ENCODE results near the gene CGB2.

DNA sequence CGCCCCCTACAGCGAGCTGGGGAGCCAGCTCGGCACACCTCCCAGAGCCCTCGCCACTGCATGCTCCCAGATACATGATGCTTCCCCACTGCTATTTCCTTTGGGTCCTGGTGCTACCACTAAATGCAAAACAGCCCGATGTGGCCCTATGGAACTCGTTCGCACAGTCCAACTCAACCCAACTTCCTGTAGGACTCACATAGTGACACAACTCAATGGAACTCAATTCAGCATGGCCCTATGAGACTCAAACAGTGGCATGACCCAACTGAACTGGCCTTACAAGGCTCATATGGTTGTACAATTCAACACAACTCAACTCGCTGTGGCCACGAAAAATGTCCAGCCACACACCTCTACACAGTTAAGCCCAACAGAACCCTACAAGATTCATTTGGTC is 37.3 kb downstream of the CGB2 start:
- TF ChIP-seq EZH2 (IDR thresholded peaks at IDR 0.05; ENCODE audit: borderline replicate concordance, insufficient read depth, low read length, poor library complexity, severe bottlenecking): no peak
- TF ChIP-seq EP300 (conservative IDR thresholded peaks at IDR 0.05; ENCODE audit: poor library complexity, severe bottlenecking): no peak
- TF ChIP-seq, protein P1, sequence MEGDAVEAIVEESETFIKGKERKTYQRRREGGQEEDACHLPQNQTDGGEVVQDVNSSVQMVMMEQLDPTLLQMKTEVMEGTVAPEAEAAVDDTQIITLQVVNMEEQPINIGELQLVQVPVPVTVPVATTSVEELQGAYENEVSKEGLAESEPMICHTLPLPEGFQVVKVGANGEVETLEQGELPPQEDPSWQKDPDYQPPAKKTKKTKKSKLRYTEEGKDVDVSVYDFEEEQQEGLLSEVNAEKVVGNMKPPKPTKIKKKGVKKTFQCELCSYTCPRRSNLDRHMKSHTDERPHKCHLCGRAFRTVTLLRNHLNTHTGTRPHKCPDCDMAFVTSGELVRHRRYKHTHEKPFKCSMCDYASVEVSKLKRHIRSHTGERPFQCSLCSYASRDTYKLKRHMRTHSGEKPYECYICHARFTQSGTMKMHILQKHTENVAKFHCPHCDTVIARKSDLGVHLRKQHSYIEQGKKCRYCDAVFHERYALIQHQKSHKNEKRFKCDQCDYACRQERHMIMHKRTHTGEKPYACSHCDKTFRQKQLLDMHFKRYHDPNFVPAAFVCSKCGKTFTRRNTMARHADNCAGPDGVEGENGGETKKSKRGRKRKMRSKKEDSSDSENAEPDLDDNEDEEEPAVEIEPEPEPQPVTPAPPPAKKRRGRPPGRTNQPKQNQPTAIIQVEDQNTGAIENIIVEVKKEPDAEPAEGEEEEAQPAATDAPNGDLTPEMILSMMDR (IDR thresholded peaks at IDR 0.05; ENCODE audit: poor library complexity, severe bottlenecking): no peak
- TF ChIP-seq TAF1 (IDR thresholded peaks at IDR 0.05; ENCODE audit: low read depth): no peak
- no peak for TF ChIP-seq RAD21 (conservative IDR thresholded peaks at IDR 0.05)
- no peak for TF ChIP-seq MXI1 (conservative IDR thresholded peaks at IDR 0.05; ENCODE audit: poor library complexity, severe bottlenecking)
- no peak for TF ChIP-seq POLR2AphosphoS5 (IDR thresholded peaks at IDR 0.05)
- no peak for TF ChIP-seq SMC3 (conservative IDR thresholded peaks at IDR 0.05; ENCODE audit: poor library complexity)
- TF ChIP-seq, protein P2, sequence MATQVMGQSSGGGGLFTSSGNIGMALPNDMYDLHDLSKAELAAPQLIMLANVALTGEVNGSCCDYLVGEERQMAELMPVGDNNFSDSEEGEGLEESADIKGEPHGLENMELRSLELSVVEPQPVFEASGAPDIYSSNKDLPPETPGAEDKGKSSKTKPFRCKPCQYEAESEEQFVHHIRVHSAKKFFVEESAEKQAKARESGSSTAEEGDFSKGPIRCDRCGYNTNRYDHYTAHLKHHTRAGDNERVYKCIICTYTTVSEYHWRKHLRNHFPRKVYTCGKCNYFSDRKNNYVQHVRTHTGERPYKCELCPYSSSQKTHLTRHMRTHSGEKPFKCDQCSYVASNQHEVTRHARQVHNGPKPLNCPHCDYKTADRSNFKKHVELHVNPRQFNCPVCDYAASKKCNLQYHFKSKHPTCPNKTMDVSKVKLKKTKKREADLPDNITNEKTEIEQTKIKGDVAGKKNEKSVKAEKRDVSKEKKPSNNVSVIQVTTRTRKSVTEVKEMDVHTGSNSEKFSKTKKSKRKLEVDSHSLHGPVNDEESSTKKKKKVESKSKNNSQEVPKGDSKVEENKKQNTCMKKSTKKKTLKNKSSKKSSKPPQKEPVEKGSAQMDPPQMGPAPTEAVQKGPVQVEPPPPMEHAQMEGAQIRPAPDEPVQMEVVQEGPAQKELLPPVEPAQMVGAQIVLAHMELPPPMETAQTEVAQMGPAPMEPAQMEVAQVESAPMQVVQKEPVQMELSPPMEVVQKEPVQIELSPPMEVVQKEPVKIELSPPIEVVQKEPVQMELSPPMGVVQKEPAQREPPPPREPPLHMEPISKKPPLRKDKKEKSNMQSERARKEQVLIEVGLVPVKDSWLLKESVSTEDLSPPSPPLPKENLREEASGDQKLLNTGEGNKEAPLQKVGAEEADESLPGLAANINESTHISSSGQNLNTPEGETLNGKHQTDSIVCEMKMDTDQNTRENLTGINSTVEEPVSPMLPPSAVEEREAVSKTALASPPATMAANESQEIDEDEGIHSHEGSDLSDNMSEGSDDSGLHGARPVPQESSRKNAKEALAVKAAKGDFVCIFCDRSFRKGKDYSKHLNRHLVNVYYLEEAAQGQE (IDR thresholded peaks at IDR 0.05; ENCODE audit: borderline replicate concordance): no peak
